GM19395 (cell line): Measurements from ENCODE around the gene KCNMA1.

Experiments
- ATAC-seq: cut with Tn5 transposase; IDR thresholded peaks from one replicate; pipeline ENCODE4 v1.9.1; 2021; ENCODE audit warnings: mild to moderate bottlenecking, moderate library complexity; ENCODE audit not compliant: unreplicated experiment

Gene KCNMA1

GRCh38 chr10:77077316-77077945, 560.2 kb downstream of the KCNMA1 start:
- ATAC-seq = no peak

GRCh38 chr10:77075926-77076325, 561.7 kb downstream of the KCNMA1 start:
- ATAC-seq = no peak

GRCh38 chr10:77074104-77074624, 563.4 kb downstream of the KCNMA1 start:
- ATAC-seq = no peak

- no peak for ATAC-seq
These were observed 564.0 kb downstream of the KCNMA1 start for GRCh38 chr10:77073663-77073960.

GRCh38 chr10:77072836-77073662, 564.6 kb downstream of the KCNMA1 start:
- ATAC-seq = no peak

- no peak for ATAC-seq
These were observed 565.2 kb downstream of the KCNMA1 start for GRCh38 chr10:77072361-77072835.

- no peak for ATAC-seq
These were observed 565.7 kb downstream of the KCNMA1 start for GRCh38 chr10:77071956-77072355.

- ATAC-seq = no peak
These were observed 566.6 kb downstream of the KCNMA1 start for GRCh38 chr10:77071001-77071511.

GRCh38 chr10:77070346-77070745, 567.3 kb downstream of the KCNMA1 start:
- ATAC-seq = no peak

GRCh38 chr10:77068969-77069368, 568.6 kb downstream of the KCNMA1 start:
- ATAC-seq = no peak

GRCh38 chr10:77068272-77068671, 569.3 kb downstream of the KCNMA1 start:
- ATAC-seq = no peak

- ATAC-seq = no peak
These were observed 575.2 kb downstream of the KCNMA1 start for GRCh38 chr10:77062381-77062780.

GRCh38 chr10:77060913-77061312, 576.7 kb downstream of the KCNMA1 start:
- ATAC-seq = no peak

GRCh38 chr10:77056650-77057049, 581.0 kb downstream of the KCNMA1 start:
- ATAC-seq = no peak

- ATAC-seq = no peak
These were observed 585.0 kb downstream of the KCNMA1 start for GRCh38 chr10:77052593-77052992.

- no peak for ATAC-seq
These were observed 585.8 kb downstream of the KCNMA1 start for GRCh38 chr10:77051837-77052236.

- no peak for ATAC-seq
These were observed 587.7 kb downstream of the KCNMA1 start for GRCh38 chr10:77049896-77050295.

GRCh38 chr10:77049146-77049545, 588.5 kb downstream of the KCNMA1 start:
- ATAC-seq = no peak

- no peak for ATAC-seq
These were observed 592.5 kb downstream of the KCNMA1 start for GRCh38 chr10:77045085-77045484.

- ATAC-seq = no peak
These were observed 594.2 kb downstream of the KCNMA1 start for GRCh38 chr10:77043420-77043763.

- ATAC-seq = no peak
These were observed 594.7 kb downstream of the KCNMA1 start for GRCh38 chr10:77042706-77043419.
